HG02798 (cell line): Measurements from ENCODE around the gene PACSIN1.

Experiments
- ATAC-seq: cut with Tn5 transposase; IDR thresholded peaks from one replicate; pipeline ENCODE4 v1.9.1; 2021; ENCODE audit warnings: mild to moderate bottlenecking; ENCODE audit not compliant: unreplicated experiment, poor library complexity

PACSIN1 gene

DNA sequence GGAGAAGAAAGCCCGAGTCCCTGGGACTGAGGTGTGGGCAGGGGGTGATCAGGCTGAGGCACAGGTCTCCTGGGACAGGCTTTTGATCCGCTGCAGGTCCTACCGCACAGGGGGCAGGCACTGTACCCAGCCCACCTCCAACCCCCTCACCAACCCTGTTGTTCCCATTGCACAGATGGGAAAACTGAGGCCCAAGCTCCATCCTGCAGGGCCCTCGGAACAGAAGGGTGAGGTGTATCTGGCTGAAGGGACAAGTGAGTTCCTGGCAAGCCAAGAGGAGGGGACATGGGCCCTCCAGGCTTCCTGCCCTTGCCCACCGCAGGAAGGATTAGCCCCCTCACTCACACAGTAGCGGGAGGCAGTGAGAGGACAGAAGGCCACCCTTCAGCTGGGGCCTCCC is 106.7 kb downstream of the PACSIN1 start:
- ATAC-seq, result no peak

- ATAC-seq, result no peak
Observed at GRCh38 chr6:34573567-34574183, 107.8 kb downstream of the PACSIN1 start.

- no peak for ATAC-seq
Observed at GRCh38 chr6:34574647-34575293, 108.9 kb downstream of the PACSIN1 start.

- no peak for ATAC-seq
Observed at GRCh38 chr6:34575326-34575725, 109.5 kb downstream of the PACSIN1 start.

GRCh38 chr6:34576286-34576955 is 110.5 kb downstream of the PACSIN1 start:
- ATAC-seq, result no peak

DNA sequence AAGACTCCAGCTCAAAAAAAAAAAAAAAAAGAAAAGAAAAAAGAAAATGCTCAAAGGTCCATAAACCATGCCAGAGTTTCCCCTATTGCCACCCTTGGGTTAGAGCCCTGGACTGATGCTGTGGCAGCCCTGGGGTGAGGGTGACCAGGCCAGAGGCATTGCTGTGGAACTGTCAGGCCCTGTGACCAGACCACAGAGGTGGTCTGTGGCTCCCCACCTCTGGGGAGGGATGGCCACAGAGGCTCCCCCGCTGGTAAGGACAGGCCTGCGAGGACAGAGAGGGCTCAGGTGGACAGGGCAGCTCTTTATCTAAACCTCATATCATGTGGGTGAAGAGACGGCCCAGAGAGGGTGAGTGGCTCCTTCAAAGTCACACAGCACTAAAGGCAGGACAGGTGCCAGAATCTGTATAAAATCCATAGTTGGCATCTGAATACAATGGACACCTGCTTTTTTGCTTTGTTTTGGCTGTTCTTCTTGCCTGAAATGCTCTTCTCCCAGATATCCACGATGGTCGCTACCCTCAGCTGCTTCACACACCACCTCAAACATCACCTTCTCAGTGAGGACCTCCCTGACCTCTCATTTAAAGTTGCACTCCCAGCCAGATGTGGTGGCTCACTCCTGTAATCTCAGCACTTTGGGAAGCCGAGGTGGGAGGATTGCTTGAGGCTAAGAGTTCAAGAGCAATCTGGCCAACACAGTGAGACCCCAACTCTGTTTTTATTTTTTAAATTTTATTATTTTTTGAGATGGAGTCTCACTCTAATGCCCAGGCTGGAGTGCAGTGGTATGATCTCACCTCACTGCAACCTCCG is 112.8 kb downstream of the PACSIN1 start:
- ATAC-seq, result no peak

- no peak for ATAC-seq
Observed at GRCh38 chr6:34580707-34581560, 115.1 kb downstream of the PACSIN1 start.

DNA sequence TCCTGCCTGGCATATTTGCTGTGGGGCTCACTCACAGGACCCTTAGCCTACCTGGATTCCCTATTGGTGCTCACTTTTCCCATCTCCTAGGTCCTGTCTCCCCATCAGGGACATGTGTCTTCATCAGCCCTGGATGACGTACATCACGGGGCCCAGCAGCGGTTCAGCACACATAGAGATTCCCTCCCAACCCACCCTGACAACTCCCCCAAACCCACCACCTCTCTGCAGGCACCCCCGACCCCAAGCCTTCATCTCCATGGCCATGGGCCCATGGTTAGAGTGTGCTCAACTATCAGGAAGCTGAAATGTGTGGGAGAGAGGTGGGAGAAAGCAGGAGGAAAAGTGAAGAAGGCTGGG is 115.7 kb downstream of the PACSIN1 start:
- ATAC-seq, result no peak

DNA sequence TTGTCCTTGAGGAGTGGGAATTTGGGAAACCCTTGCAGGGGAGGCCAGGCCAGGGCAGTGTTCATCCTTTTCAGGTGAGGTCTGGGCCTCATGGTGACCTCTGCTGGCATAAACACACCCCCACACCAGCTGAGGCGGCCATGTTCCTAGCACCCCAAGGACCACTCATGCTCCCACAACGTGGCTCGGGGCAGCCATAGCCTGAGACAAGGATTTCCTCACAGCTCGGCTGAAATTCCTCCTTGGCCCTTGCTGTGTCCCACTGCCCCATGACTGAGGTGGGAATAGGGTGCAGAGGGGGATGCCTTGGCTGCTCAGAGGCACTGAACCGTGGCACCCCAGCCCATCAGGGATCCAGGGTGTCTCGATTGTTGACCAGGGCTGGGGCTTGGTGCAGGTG is 117.6 kb downstream of the PACSIN1 start:
- no peak for ATAC-seq

DNA sequence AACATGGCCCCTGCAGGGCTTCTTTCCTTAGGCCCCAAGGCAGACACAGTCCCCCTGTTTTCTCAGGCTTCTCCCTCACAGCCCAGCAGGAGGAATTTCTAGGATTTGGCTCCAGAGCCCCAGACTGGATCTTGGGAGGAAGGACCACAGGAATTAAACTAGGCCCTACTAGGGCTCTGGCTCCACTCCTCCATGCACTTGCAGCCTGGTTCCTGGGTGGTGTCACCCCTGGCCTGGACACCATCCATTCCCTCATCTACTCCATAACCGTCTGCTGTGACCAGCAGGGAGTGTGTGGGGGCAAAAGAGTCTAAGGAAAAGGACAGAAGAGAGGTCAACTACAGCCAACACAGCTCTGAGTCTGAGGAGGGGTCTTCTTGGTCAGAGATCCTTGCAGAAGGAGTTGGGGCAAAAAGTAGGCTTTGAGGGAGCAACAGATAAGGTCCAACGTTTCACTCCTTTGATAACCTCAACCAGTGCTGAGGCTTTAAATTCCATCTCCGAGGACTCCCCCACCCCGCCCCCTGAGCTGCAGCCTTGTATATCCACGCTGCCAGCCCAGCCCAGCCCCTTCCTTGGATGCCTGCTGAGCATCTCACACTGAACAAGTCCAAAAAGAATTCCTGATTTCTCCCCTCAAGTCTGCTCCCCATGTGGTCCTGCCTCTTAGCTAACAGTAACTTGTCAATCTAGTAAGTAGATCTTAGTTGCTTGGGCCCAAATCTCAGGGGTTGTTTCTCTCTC is 118.2 kb downstream of the PACSIN1 start:
- no peak for ATAC-seq

GRCh38 chr6:34584694-34585093 is 118.8 kb downstream of the PACSIN1 start:
- no peak for ATAC-seq
